ENCODE data around the gene GFM1.

Gene GFM1

GRCh38 chr3:158644345-158644908 lies at the start of gene GFM1:
TSS of gene GFM1 (plus strand) at chr3:158644527. CDS start at chr3:158644635, 108 bp downstream.
- DNase-seq = peak; percentile 95

DNA sequence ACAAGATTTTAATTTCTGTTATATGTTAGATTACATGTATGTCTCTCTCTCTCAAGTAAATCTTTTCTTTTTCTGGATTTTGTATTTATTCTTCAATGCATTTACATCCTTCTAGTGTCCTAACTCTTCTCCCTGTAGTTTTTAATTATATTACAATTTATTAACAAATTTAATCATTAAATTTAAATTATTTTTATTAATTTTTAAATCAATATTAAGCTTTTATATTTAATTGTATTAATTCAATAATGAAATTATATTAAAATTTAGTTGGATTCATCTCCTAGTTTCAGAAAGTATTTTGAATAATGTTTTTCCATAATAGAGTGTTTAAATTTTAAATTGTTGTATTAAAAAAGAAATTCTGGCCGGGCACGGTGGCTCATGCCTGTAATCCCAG lies 43.5 kb upstream of the GFM1 start:
- DNase-seq = no peak

DNA sequence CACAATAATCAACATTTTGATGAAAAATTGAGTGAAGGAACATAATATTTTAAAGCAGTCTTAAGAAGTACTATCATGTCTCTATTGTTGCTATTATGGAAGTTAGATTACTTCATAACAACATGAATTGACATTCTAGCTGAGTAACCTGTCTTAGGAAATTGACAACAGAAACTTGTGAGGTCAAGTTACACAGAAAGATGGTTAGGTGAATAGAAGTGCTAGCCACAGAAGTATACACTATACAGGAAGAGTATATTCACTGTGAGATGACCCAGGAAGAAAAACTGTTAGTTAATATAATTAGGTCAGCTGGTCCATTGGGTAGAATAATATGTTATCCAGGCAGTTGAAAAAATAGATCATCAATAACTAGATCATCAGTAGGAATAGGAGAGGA lies 42.1 kb upstream of the GFM1 start:
- no peak for DNase-seq

- DNase-seq = no peak
These were observed 26.1 kb upstream of the GFM1 start for GRCh38 chr3:158617982-158618875.

GRCh38 chr3:158625881-158626280 lies 18.4 kb upstream of the GFM1 start:
- DNase-seq = no peak

GRCh38 chr3:158631981-158632380 lies 12.3 kb upstream of the GFM1 start:
- no peak for DNase-seq

- no peak for DNase-seq
These were observed 3.7 kb upstream of the GFM1 start for GRCh38 chr3:158640646-158641045.

GRCh38 chr3:158642005-158642404 lies 2.3 kb upstream of the GFM1 start:
- no peak for DNase-seq

- DNase-seq = no peak
These were observed 1.7 kb upstream of the GFM1 start for GRCh38 chr3:158642474-158643210.

- DNase-seq = no peak
These were observed 5.5 kb downstream of the GFM1 start for GRCh38 chr3:158649791-158650190.

GRCh38 chr3:158651192-158651591 lies 6.9 kb downstream of the GFM1 start:
- DNase-seq = no peak

DNA sequence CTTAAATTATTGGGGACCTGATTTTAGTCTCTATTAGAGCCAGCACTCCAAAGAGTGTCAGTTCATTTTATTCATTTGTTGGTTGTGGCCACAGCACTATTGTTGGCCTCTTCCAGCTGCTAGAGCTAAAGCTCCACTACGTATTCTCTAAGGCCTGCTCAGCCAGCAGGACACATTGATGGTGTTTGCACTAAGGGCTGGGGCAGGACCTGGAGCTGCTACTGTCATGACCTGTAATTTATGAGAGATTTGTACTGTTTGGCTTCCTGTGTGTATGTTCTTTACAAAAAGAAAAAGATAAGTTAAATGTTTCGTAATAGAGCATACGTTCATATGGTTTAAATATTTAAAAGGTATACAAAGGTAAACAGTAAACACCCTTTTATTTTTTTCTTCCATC lies 8.1 kb downstream of the GFM1 start:
- DNase-seq = no peak

DNA sequence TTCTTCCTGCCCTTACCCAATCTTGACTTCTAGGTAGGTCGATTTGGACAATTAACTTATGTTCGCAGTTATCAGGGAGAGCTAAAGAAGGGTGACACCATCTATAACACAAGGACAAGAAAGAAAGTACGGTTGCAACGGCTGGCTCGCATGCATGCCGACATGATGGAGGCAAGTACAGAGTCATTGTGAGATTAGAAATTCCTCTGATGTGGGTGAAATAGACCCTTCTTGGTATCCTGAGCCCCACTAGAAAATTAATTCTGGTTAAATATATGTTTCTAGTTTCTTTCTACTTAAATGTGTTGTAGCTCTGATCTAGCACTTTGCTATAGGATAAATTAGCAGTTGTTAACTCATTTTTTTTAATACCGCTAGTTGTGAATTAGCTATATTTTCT lies 14.6 kb downstream of the GFM1 start:
- no peak for DNase-seq

GRCh38 chr3:158659454-158660237 lies 15.3 kb downstream of the GFM1 start:
- peak; percentile 75 for DNase-seq

DNA sequence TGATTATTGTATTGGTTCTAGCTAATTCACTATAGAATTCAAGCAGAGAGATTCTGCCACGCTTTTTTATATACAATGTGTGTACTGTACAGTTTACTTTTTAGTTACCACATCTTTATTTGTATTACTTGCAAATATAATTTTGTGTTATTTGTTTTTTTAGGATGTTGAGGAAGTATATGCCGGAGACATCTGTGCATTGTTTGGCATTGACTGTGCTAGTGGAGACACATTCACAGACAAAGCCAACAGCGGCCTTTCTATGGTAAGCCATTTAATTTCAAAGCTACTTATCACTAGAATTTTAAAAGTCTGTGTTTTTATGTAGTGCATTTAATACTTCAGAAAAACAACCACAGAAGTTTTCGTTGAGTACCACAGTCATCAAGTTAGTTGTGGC lies 16.4 kb downstream of the GFM1 start:
- no peak for DNase-seq

DNA sequence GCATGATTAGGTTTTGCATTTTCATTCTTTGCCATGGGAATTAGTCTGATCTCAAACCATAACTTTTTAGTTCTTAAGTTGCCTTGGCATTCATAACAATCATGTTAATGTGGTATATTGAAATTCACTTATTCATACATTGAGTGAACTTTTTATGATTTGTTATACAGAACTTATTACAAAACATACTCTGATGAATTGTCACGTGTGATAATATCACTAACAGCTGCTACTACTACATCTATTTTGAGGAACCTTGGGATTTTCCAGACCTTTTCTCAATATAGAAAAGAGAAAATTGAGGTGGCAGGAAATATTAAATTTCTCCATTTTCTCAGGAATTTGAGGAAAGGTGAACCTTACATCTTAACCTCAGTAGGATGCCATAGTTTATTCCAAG lies 18.9 kb downstream of the GFM1 start:
- DNase-seq = no peak

- no peak for DNase-seq
These were observed 19.5 kb downstream of the GFM1 start for GRCh38 chr3:158663832-158664231.

DNA sequence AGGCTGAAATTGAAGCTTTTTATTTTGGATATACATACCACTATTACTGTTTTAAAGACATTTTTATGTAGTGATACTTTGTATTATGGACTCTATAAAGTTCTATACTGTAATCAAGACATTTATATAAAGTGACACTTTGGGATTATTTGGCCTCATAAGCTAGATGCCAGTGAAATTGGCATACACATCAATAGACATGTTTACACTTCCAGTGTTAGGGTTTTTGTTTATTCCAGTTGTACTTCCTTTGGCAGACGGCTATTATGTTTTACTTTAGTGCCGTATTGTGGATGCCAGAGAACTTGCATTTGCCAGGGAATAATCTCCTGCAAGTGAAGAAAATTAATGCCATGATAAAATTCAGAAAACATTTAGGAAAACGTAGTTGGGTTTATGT lies 22.1 kb downstream of the GFM1 start:
- no peak for DNase-seq

DNA sequence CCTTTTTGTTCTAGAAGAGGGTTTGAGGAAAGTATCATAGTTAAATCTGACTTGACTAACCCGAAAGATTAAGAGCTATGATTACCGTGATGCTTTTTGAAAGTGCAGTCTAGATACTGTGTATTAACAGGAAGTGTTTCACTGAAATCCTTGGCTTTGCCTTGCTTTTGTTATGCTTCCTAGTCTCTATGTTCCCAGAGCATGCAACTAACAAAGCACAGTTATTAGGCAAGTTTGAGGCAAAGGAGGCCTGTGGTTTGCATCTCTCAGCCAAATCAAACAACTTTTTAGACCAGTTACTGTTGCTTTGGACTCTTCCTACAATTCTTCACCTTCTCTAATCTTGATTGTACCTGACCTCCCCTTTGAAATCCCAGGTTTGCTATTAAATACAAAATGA lies 24.2 kb downstream of the GFM1 start:
- DNase-seq = peak; percentile 10

- no peak for DNase-seq
These were observed 27.5 kb downstream of the GFM1 start for GRCh38 chr3:158671821-158672214.

DNA sequence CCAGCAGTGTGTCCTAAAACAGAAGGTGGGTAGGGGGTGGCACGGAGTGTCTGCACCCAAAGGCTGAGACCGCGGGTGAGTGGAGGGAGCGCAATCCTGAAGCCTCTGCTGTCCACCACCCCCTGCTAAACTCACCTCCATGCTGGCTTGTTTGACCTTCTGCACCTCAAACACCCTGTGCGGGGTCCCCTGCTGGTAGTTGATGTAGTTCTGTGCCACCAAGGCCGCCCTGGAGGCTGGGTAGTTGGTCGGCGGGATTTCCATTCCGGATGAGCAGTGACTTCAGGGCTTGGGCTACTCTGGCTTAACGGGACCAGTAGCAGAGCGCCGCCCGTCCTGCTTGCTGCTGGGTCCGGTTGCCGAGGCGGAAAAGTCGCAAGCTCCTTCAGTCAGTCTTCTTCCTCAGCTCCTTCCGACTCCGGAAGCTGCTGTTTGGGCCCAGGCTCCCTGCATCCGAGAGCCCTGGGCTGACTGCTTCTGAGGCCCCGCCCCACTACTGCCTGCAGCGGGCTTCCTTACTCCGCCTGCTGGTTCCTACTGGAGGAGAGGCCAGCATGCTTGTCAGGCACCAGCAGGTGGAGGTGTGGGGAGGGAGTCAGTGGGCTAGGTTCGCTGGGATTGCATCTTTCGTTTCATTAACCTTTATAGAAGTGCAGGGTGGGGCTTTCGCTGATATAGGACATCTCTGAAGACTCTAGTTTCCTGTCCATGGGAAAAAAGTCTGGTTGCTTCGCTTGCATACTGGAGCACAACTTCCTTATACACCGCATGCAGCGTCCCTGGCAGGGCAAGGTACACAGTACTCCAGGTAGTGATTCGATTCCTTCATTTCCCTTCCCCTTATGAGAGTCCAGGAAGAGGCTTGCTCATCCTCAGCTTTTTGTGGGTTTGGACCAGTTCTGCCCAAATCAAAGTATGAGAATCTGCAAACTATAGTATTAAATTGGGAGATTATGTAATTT lies 28.2 kb downstream of the GFM1 start, which contains the start of gene LXN:
TSS of gene LXN (minus strand) at position 434 of the 962 bp plus-strand sequence. CDS start at position 264, 170 bp downstream.
- peak; percentile 86 for DNase-seq

DNA sequence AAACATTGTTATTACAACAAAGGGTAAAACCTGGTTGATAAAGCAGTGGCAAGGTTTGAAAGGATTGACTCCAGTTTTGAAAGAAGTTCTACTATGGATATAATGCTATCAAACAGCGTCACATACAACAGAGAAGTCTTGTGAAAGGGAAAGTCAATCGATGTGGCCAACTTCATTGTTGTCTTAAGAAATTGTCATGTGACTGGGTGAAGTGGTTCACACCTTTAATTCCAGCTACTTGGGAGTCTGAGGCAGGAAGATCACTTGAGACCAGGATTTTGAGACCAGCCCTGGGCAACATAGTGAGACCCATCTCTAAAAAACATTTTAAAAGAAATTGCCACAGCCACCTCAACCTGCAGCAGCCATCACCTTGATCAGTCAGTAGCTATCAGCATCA lies 34.4 kb downstream of the GFM1 start:
- no peak for DNase-seq
